IPS-15b (cell line): ENCODE data around the gene CALM3.
"Not testable (repeated sequence)": the region's sequence is repeated elsewhere in the genome, so short reads cannot be mapped to it uniquely, and the experiment has no call there.

Source experiments
- H3K27me3 ChIP-seq: one replicate; pipeline ENCODE4 v1.6.1; 2013; ENCODE audit warnings: low read length; ENCODE audit not compliant: control insufficient read depth, insufficient read depth
- H3K36me3 ChIP-seq: one replicate; pipeline ENCODE4 v1.6.1; 2013; ENCODE audit warnings: low read length; ENCODE audit not compliant: control insufficient read depth, insufficient read depth
- H3K4me1 ChIP-seq: one replicate; pipeline ENCODE4 v1.6.1; 2013; ENCODE audit warnings: mild to moderate bottlenecking, low read length; ENCODE audit not compliant: control insufficient read depth, insufficient read depth
- H3K4me3 ChIP-seq: one replicate; pipeline ENCODE4 v1.5.1; 2013; ENCODE audit warnings: low read depth, low read length
- H3K9ac ChIP-seq: one replicate; pipeline ENCODE4 v1.6.1; 2013; ENCODE audit warnings: low read depth, mild to moderate bottlenecking, low read length
- H3K9me3 ChIP-seq: one replicate; pipeline ENCODE4 v1.6.1; 2013; ENCODE audit warnings: mild to moderate bottlenecking, low read length; ENCODE audit not compliant: control insufficient read depth, insufficient read depth

Gene CALM3

GRCh38 chr19:46618670-46619231, 17.6 kb downstream of the CALM3 start:
- Histone ChIP-seq H3K36me3 (no peaks in the 10 kb centered on the region), H3K9me3 (no peaks in the 10 kb centered on the region), H3K9ac (no peak overlapping the region), H3K4me1 (no peaks in the 10 kb centered on the region), H3K27me3 (no peaks in the 10 kb centered on the region), H3K4me3 (no peak overlapping the region)

GRCh38 chr19:46620267-46620666, 19.1 kb downstream of the CALM3 start:
- no peaks in the 10 kb centered on the region for H3K9me3 ChIP-seq
- H3K27me3 ChIP-seq: no peaks in the 10 kb centered on the region
- H3K36me3 ChIP-seq: no peaks in the 10 kb centered on the region
- no peaks in the 10 kb centered on the region for H3K4me1 ChIP-seq
- no peak overlapping the region for H3K4me3 ChIP-seq
- no peak overlapping the region for H3K9ac ChIP-seq

- H3K27me3 ChIP-seq: no peaks in the 10 kb centered on the region
- H3K9me3 ChIP-seq: no peaks in the 10 kb centered on the region
- H3K4me1 ChIP-seq: no peaks in the 10 kb centered on the region
- no peak overlapping the region for H3K4me3 ChIP-seq
- no peaks in the 10 kb centered on the region for H3K36me3 ChIP-seq
- no peak overlapping the region for H3K9ac ChIP-seq
Measured at GRCh38 chr19:46620716-46621115, 19.6 kb downstream of the CALM3 start.

GRCh38 chr19:46621191-46622117, 20.3 kb downstream of the CALM3 start:
- Histone ChIP-seq H3K4me3 (no peak overlapping the region), H3K9me3 (no peaks in the 10 kb centered on the region), H3K27me3 (no peaks in the 10 kb centered on the region), H3K9ac (no peak overlapping the region), H3K36me3 (no peaks in the 10 kb centered on the region), H3K4me1 (no peaks in the 10 kb centered on the region)

GRCh38 chr19:46622118-46622446, 21.0 kb downstream of the CALM3 start:
- H3K36me3 ChIP-seq: no peaks in the 10 kb centered on the region
- H3K4me3 ChIP-seq: no peak overlapping the region
- no peak overlapping the region for H3K9ac ChIP-seq
- H3K4me1 ChIP-seq: no peaks in the 10 kb centered on the region
- no peaks in the 10 kb centered on the region for H3K9me3 ChIP-seq
- H3K27me3 ChIP-seq: no peaks in the 10 kb centered on the region

GRCh38 chr19:46623915-46624502, 22.9 kb downstream of the CALM3 start:
- Histone ChIP-seq H3K27me3 (no peaks in the 10 kb centered on the region), H3K4me1 (no peaks in the 10 kb centered on the region), H3K9me3 (no peaks in the 10 kb centered on the region), H3K9ac (no peak overlapping the region), H3K36me3 (no peaks in the 10 kb centered on the region), H3K4me3 (no peak overlapping the region)

GRCh38 chr19:46624958-46625661, 24.0 kb downstream of the CALM3 start, which contains the start of gene PTGIR:
Gene PTGIR, minus strand, starts transcription at chr19:46625089. Its CDS starts 864 bp downstream, at chr19:46624225.
- Histone ChIP-seq H3K27me3 (no peaks in the 10 kb centered on the region), H3K4me3 (no peak within 1 kb of the TSS), H3K9ac (no peak within 1 kb of the TSS), H3K4me1 (no peaks in the 10 kb centered on the region), H3K36me3 (no peaks in the 10 kb centered on the region), H3K9me3 (no peaks in the 10 kb centered on the region)

- Histone ChIP-seq H3K27me3 (no peaks in the 10 kb centered on the region), H3K36me3 (no peaks in the 10 kb centered on the region), H3K4me1 (peaks cover 3% of the 10 kb centered on the region), H3K9ac (no peak overlapping the region), H3K9me3 (no peaks in the 10 kb centered on the region), H3K4me3 (no peak overlapping the region)
Measured at GRCh38 chr19:46625731-46626130, 24.6 kb downstream of the CALM3 start.

GRCh38 chr19:46626446-46626845, 25.3 kb downstream of the CALM3 start:
- Histone ChIP-seq H3K4me3 (no peak overlapping the region), H3K27me3 (no peaks in the 10 kb centered on the region), H3K36me3 (no peaks in the 10 kb centered on the region), H3K4me1 (peaks cover 6% of the 10 kb centered on the region), H3K9me3 (no peaks in the 10 kb centered on the region), H3K9ac (no peak overlapping the region)

- H3K9ac ChIP-seq, H3K36me3 ChIP-seq, H3K9me3 ChIP-seq, H3K4me3 ChIP-seq: not testable (repeated sequence)
- peaks cover 11% of the 10 kb centered on the region for H3K4me1 ChIP-seq
- peaks cover 19% of the 10 kb centered on the region for H3K27me3 ChIP-seq
Measured at GRCh38 chr19:46628970-46629369, 27.8 kb downstream of the CALM3 start.

- H3K4me3 ChIP-seq: no peak overlapping the region
- peaks cover 19% of the 10 kb centered on the region for H3K27me3 ChIP-seq
- H3K36me3 ChIP-seq: no peaks in the 10 kb centered on the region
- no peak overlapping the region for H3K9ac ChIP-seq
- no peaks in the 10 kb centered on the region for H3K9me3 ChIP-seq
- peaks cover 11% of the 10 kb centered on the region for H3K4me1 ChIP-seq
Measured at GRCh38 chr19:46629546-46630025, 28.5 kb downstream of the CALM3 start.
